ENCODE data around the gene NUBPL. TPM values are rescaled to one million over a fixed set of nuclear protein-coding genes. Genes with fewer than 3 reads are reported as not detected.

NUBPL gene
- total RNA-seq, 1 experiment from 2014 or later: 11.6 TPM

DNA sequence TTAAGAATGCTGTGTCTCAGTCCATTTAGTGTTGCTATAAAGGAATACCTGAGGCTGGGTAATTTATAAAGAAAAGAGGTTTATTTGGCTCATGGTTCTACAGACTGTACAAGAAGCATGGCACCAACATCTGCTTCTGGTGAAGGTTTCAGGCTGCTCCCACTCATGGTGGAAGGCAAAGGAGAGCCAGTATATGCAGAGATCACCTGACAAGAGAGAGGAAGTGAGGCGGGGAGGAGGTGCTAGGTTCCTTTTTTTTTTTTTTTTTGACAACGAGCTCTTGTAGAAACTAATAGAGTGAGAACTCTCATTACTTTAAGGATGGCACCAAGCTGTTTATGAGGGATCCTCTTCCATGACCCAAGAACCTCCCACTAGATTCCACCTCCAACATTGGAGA is 121.6 kb downstream of the NUBPL start (continued):
- TF ChIP-seq, protein P1, sequence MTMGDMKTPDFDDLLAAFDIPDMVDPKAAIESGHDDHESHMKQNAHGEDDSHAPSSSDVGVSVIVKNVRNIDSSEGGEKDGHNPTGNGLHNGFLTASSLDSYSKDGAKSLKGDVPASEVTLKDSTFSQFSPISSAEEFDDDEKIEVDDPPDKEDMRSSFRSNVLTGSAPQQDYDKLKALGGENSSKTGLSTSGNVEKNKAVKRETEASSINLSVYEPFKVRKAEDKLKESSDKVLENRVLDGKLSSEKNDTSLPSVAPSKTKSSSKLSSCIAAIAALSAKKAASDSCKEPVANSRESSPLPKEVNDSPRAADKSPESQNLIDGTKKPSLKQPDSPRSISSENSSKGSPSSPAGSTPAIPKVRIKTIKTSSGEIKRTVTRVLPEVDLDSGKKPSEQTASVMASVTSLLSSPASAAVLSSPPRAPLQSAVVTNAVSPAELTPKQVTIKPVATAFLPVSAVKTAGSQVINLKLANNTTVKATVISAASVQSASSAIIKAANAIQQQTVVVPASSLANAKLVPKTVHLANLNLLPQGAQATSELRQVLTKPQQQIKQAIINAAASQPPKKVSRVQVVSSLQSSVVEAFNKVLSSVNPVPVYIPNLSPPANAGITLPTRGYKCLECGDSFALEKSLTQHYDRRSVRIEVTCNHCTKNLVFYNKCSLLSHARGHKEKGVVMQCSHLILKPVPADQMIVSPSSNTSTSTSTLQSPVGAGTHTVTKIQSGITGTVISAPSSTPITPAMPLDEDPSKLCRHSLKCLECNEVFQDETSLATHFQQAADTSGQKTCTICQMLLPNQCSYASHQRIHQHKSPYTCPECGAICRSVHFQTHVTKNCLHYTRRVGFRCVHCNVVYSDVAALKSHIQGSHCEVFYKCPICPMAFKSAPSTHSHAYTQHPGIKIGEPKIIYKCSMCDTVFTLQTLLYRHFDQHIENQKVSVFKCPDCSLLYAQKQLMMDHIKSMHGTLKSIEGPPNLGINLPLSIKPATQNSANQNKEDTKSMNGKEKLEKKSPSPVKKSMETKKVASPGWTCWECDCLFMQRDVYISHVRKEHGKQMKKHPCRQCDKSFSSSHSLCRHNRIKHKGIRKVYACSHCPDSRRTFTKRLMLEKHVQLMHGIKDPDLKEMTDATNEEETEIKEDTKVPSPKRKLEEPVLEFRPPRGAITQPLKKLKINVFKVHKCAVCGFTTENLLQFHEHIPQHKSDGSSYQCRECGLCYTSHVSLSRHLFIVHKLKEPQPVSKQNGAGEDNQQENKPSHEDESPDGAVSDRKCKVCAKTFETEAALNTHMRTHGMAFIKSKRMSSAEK (CRISPR knock-in tag; IDR thresholded peaks at IDR 0.05; ENCODE audit: borderline replicate concordance): no peak
- TF ChIP-seq PRRX2 (CRISPR knock-in tag; IDR thresholded peaks at IDR 0.05) (no peak), ZNF416 (CRISPR knock-in tag; IDR thresholded peaks at IDR 0.05) (no peak), NFE2L1 (CRISPR knock-in tag; IDR thresholded peaks at IDR 0.05) (no peak)
- TF ChIP-seq, protein P2, sequence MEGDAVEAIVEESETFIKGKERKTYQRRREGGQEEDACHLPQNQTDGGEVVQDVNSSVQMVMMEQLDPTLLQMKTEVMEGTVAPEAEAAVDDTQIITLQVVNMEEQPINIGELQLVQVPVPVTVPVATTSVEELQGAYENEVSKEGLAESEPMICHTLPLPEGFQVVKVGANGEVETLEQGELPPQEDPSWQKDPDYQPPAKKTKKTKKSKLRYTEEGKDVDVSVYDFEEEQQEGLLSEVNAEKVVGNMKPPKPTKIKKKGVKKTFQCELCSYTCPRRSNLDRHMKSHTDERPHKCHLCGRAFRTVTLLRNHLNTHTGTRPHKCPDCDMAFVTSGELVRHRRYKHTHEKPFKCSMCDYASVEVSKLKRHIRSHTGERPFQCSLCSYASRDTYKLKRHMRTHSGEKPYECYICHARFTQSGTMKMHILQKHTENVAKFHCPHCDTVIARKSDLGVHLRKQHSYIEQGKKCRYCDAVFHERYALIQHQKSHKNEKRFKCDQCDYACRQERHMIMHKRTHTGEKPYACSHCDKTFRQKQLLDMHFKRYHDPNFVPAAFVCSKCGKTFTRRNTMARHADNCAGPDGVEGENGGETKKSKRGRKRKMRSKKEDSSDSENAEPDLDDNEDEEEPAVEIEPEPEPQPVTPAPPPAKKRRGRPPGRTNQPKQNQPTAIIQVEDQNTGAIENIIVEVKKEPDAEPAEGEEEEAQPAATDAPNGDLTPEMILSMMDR (IDR thresholded peaks at IDR 0.05): no peak
- TF ChIP-seq, protein P3, sequence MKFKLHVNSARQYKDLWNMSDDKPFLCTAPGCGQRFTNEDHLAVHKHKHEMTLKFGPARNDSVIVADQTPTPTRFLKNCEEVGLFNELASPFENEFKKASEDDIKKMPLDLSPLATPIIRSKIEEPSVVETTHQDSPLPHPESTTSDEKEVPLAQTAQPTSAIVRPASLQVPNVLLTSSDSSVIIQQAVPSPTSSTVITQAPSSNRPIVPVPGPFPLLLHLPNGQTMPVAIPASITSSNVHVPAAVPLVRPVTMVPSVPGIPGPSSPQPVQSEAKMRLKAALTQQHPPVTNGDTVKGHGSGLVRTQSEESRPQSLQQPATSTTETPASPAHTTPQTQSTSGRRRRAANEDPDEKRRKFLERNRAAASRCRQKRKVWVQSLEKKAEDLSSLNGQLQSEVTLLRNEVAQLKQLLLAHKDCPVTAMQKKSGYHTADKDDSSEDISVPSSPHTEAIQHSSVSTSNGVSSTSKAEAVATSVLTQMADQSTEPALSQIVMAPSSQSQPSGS (CRISPR knock-in tag; IDR thresholded peaks at IDR 0.05; ENCODE audit: borderline replicate concordance, low read depth): no peak
- TF ChIP-seq, protein P4, sequence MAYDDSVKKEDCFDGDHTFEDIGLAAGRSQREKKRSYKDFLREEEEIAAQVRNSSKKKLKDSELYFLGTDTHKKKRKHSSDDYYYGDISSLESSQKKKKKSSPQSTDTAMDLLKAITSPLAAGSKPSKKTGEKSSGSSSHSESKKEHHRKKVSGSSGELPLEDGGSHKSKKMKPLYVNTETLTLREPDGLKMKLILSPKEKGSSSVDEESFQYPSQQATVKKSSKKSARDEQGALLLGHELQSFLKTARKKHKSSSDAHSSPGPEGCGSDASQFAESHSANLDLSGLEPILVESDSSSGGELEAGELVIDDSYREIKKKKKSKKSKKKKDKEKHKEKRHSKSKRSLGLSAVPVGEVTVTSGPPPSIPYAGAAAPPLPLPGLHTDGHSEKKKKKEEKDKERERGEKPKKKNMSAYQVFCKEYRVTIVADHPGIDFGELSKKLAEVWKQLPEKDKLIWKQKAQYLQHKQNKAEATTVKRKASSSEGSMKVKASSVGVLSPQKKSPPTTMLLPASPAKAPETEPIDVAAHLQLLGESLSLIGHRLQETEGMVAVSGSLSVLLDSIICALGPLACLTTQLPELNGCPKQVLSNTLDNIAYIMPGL (CRISPR knock-in tag; IDR thresholded peaks at IDR 0.05): no peak
- TF ChIP-seq, protein P5, sequence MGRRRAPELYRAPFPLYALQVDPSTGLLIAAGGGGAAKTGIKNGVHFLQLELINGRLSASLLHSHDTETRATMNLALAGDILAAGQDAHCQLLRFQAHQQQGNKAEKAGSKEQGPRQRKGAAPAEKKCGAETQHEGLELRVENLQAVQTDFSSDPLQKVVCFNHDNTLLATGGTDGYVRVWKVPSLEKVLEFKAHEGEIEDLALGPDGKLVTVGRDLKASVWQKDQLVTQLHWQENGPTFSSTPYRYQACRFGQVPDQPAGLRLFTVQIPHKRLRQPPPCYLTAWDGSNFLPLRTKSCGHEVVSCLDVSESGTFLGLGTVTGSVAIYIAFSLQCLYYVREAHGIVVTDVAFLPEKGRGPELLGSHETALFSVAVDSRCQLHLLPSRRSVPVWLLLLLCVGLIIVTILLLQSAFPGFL (CRISPR knock-in tag; IDR thresholded peaks at IDR 0.05; ENCODE audit: borderline replicate concordance): no peak

DNA sequence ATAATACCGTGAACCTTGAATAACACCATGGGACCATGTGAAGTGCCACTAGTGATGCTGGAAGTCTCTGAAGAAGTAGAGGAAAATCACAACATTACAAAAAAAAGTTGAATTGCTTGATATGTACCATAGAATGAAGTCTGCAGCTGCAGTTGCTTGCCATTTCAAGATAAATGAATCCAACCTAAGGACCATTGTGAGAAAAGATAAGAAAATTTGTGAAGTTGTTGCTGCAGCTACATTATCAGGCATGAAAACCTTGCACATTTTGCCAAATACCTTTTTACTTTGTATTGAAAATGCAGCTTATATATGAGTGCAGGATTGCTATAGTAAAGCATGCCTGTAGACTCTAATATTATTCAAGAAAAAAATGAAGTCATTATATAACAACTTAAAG is 126.5 kb downstream of the NUBPL start:
- ChIA-PET POLR2A (no interaction called here), CTCF (no interaction called here)
- Mint-ChIP-seq H3K27me3 (ENCODE audit: low read depth) (no peaks in the 10 kb centered on the region), H3K4me1 (no peaks in the 10 kb centered on the region), H3K27ac (no peak overlapping the region), H3K4me3 (no peak overlapping the region), H3K36me3 (peaks cover under 1% of the 10 kb centered on the region; the same call in 1 of the 2 replicates), H3K9me3 (peaks cover 6% of the 10 kb centered on the region)
- no peak for DNase-seq (ENCODE audit: low spot score)
- ATAC-seq: no peak
- TF ChIP-seq, protein P6, sequence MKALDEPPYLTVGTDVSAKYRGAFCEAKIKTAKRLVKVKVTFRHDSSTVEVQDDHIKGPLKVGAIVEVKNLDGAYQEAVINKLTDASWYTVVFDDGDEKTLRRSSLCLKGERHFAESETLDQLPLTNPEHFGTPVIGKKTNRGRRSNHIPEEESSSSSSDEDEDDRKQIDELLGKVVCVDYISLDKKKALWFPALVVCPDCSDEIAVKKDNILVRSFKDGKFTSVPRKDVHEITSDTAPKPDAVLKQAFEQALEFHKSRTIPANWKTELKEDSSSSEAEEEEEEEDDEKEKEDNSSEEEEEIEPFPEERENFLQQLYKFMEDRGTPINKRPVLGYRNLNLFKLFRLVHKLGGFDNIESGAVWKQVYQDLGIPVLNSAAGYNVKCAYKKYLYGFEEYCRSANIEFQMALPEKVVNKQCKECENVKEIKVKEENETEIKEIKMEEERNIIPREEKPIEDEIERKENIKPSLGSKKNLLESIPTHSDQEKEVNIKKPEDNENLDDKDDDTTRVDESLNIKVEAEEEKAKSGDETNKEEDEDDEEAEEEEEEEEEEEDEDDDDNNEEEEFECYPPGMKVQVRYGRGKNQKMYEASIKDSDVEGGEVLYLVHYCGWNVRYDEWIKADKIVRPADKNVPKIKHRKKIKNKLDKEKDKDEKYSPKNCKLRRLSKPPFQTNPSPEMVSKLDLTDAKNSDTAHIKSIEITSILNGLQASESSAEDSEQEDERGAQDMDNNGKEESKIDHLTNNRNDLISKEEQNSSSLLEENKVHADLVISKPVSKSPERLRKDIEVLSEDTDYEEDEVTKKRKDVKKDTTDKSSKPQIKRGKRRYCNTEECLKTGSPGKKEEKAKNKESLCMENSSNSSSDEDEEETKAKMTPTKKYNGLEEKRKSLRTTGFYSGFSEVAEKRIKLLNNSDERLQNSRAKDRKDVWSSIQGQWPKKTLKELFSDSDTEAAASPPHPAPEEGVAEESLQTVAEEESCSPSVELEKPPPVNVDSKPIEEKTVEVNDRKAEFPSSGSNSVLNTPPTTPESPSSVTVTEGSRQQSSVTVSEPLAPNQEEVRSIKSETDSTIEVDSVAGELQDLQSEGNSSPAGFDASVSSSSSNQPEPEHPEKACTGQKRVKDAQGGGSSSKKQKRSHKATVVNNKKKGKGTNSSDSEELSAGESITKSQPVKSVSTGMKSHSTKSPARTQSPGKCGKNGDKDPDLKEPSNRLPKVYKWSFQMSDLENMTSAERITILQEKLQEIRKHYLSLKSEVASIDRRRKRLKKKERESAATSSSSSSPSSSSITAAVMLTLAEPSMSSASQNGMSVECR (CRISPR knock-in tag; IDR thresholded peaks at IDR 0.05; ENCODE audit: borderline replicate concordance): no peak
- TF ChIP-seq, protein P7, sequence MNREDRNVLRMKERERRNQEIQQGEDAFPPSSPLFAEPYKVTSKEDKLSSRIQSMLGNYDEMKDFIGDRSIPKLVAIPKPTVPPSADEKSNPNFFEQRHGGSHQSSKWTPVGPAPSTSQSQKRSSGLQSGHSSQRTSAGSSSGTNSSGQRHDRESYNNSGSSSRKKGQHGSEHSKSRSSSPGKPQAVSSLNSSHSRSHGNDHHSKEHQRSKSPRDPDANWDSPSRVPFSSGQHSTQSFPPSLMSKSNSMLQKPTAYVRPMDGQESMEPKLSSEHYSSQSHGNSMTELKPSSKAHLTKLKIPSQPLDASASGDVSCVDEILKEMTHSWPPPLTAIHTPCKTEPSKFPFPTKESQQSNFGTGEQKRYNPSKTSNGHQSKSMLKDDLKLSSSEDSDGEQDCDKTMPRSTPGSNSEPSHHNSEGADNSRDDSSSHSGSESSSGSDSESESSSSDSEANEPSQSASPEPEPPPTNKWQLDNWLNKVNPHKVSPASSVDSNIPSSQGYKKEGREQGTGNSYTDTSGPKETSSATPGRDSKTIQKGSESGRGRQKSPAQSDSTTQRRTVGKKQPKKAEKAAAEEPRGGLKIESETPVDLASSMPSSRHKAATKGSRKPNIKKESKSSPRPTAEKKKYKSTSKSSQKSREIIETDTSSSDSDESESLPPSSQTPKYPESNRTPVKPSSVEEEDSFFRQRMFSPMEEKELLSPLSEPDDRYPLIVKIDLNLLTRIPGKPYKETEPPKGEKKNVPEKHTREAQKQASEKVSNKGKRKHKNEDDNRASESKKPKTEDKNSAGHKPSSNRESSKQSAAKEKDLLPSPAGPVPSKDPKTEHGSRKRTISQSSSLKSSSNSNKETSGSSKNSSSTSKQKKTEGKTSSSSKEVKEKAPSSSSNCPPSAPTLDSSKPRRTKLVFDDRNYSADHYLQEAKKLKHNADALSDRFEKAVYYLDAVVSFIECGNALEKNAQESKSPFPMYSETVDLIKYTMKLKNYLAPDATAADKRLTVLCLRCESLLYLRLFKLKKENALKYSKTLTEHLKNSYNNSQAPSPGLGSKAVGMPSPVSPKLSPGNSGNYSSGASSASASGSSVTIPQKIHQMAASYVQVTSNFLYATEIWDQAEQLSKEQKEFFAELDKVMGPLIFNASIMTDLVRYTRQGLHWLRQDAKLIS (CRISPR knock-in tag; IDR thresholded peaks at IDR 0.05; ENCODE audit: borderline replicate concordance): no peak
- no peak for TF ChIP-seq ZNF416 (CRISPR knock-in tag; IDR thresholded peaks at IDR 0.05)
- TF ChIP-seq, protein P8, sequence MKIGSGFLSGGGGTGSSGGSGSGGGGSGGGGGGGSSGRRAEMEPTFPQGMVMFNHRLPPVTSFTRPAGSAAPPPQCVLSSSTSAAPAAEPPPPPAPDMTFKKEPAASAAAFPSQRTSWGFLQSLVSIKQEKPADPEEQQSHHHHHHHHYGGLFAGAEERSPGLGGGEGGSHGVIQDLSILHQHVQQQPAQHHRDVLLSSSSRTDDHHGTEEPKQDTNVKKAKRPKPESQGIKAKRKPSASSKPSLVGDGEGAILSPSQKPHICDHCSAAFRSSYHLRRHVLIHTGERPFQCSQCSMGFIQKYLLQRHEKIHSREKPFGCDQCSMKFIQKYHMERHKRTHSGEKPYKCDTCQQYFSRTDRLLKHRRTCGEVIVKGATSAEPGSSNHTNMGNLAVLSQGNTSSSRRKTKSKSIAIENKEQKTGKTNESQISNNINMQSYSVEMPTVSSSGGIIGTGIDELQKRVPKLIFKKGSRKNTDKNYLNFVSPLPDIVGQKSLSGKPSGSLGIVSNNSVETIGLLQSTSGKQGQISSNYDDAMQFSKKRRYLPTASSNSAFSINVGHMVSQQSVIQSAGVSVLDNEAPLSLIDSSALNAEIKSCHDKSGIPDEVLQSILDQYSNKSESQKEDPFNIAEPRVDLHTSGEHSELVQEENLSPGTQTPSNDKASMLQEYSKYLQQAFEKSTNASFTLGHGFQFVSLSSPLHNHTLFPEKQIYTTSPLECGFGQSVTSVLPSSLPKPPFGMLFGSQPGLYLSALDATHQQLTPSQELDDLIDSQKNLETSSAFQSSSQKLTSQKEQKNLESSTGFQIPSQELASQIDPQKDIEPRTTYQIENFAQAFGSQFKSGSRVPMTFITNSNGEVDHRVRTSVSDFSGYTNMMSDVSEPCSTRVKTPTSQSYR (CRISPR knock-in tag; IDR thresholded peaks at IDR 0.05): no peak
- no peak for TF ChIP-seq CREB1 (CRISPR knock-in tag; IDR thresholded peaks at IDR 0.05)
- no peak for TF ChIP-seq ELF4 (CRISPR knock-in tag; IDR thresholded peaks at IDR 0.05; ENCODE audit: low read depth)

Measured in WTC11 (cell line).